Measurements from ENCODE around the gene SMAD6.

DNA sequence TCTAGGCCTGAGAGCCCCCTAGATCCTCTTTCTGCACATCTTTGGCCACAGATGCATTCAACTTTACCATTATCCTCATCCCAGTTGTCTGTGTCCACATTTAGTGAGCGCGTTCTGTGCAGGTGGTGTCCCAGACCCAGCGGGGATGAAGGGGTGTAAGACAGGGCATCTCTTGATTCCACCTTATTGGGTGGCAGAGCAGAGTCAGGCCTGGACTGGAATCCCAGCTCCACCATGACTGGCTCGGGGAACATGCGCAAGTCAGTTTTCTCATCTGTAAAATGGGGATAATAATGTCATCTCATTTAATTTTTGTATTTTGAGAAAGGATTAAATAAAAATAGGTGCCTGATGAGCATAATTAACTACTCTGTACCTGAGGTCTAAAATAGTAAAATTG lies 7.8 kb downstream of the SMAD6 start:
- TF ChIP-seq, protein P1, sequence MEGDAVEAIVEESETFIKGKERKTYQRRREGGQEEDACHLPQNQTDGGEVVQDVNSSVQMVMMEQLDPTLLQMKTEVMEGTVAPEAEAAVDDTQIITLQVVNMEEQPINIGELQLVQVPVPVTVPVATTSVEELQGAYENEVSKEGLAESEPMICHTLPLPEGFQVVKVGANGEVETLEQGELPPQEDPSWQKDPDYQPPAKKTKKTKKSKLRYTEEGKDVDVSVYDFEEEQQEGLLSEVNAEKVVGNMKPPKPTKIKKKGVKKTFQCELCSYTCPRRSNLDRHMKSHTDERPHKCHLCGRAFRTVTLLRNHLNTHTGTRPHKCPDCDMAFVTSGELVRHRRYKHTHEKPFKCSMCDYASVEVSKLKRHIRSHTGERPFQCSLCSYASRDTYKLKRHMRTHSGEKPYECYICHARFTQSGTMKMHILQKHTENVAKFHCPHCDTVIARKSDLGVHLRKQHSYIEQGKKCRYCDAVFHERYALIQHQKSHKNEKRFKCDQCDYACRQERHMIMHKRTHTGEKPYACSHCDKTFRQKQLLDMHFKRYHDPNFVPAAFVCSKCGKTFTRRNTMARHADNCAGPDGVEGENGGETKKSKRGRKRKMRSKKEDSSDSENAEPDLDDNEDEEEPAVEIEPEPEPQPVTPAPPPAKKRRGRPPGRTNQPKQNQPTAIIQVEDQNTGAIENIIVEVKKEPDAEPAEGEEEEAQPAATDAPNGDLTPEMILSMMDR (conservative IDR thresholded peaks at IDR 0.05; ENCODE audit: low read depth, low read length): no peak
- TF ChIP-seq EZH2 (IDR thresholded peaks at IDR 0.05; ENCODE audit: low read length, unreplicated experiment) (no peak), EZH2phosphoT487 (IDR thresholded peaks at IDR 0.05; ENCODE audit: borderline replicate concordance, low read length) (no peak)
